ENCODE results near the gene LRRC4. TPM values are rescaled to one million over a fixed set of nuclear protein-coding genes. Genes with fewer than 3 reads are reported as not detected.

LRRC4 gene
- total and polyA plus RNA-seq, 11 donors: 0.89 to 6.8 (median 3.9) TPM

- no peak overlapping the region for H3K27ac ChIP-seq
- intact Hi-C loops (cut with DNase I): no loop called here
Measured at GRCh38 chr7:128045766-128046165, 14.5 kb upstream of the LRRC4 start.

GRCh38 chr7:128045158-128045557 is 13.9 kb upstream of the LRRC4 start:
- ATAC-seq: peak in 1 of 4 donors; percentile 13
- Histone ChIP-seq H3K27ac (no peak overlapping the region), H3K9me3 (no peaks in the 10 kb centered on the region), H3K36me3 (peaks cover 0 to 12% (median 0%) of the 10 kb centered on the region in 9 donors), H3K27me3 (no peaks in the 10 kb centered on the region), H3K4me3 (no peak overlapping the region), H3K4me1 (peaks cover 0 to 14% (median 0%) of the 10 kb centered on the region in 12 donors)
- whole genome bisulfite sequencing, 4 donors: 82 to 93% (median 91%) methylated on average over 1 of the region's 1 CpG
- no peak for TF ChIP-seq POLR2A (IDR thresholded peaks at IDR 0.05)
- no peak for TF ChIP-seq CTCF (IDR thresholded peaks at IDR 0.05)
- DNase-seq: no peak
- intact Hi-C loops (cut with DNase I): no loop called here

More at GRCh38 chr7:128045766-128046165, 14.5 kb upstream of the LRRC4 start:
- ATAC-seq (no peak), DNase-seq (no peak)
- Histone ChIP-seq H3K4me3 (no peak overlapping the region), H3K9me3 (no peaks in the 10 kb centered on the region), H3K27me3 (no peaks in the 10 kb centered on the region), H3K36me3 (peaks cover 0 to 12% (median 0%) of the 10 kb centered on the region in 9 donors), H3K4me1 (peaks cover 0 to 14% (median 0%) of the 10 kb centered on the region in 12 donors)
- WGBS, 4 donors: 77 to 93% (median 88%) methylated on average over 1 of the region's 1 CpG
- no peak for TF ChIP-seq CTCF (IDR thresholded peaks at IDR 0.05)
- no peak for TF ChIP-seq POLR2A (IDR thresholded peaks at IDR 0.05)

- ATAC-seq (no peak), DNase-seq (no peak)
- H3K27me3 ChIP-seq: no peaks in the 10 kb centered on the region
- no peak overlapping the region for H3K27ac ChIP-seq
- no peak for TF ChIP-seq POLR2A (IDR thresholded peaks at IDR 0.05)
- no peak for TF ChIP-seq CTCF (IDR thresholded peaks at IDR 0.05)
- 55 to 63% (median 57%) methylated on average over 5 of the region's 5 CpGs for WGBS, 4 donors
- no peak overlapping the region for H3K4me3 ChIP-seq
- H3K36me3 ChIP-seq: peaks cover 0 to 12% (median 0%) of the 10 kb centered on the region in 9 donors
- intact Hi-C loops (cut with DNase I): no loop called here
- H3K9me3 ChIP-seq: no peaks in the 10 kb centered on the region
- peaks cover 0 to 14% (median 0%) of the 10 kb centered on the region in 12 donors for H3K4me1 ChIP-seq
Measured at GRCh38 chr7:128044064-128044463, 12.8 kb upstream of the LRRC4 start.

- H3K27ac ChIP-seq: no peak overlapping the region
- TF ChIP-seq POLR2A (IDR thresholded peaks at IDR 0.05) (no peak), CTCF (IDR thresholded peaks at IDR 0.05) (no peak)
- intact Hi-C loops (cut with DNase I): no loop called here
- H3K36me3 ChIP-seq: peaks cover 0 to 12% (median 0%) of the 10 kb centered on the region in 9 donors
- DNase-seq (no peak), ATAC-seq (peak in 1 of 4 donors; percentile 16)
- H3K4me3 ChIP-seq: no peak overlapping the region
- H3K9me3 ChIP-seq: no peaks in the 10 kb centered on the region
- WGBS, 4 donors: 79 to 91% (median 89%) methylated on average over 2 of the region's 2 CpGs
- H3K27me3 ChIP-seq: no peaks in the 10 kb centered on the region
- peaks cover 0 to 14% (median 0%) of the 10 kb centered on the region in 12 donors for H3K4me1 ChIP-seq
Measured at GRCh38 chr7:128042012-128042411, 10.8 kb upstream of the LRRC4 start.
